ENCODE measurements around the gene PTPRM. TPM values are rescaled to one million over a fixed set of nuclear protein-coding genes. Genes with fewer than 3 reads are reported as not detected.

PTPRM gene
- total RNA-seq, 4 donors from 2014 or later: 62.7 to 94.0 (median 76.0) TPM

GRCh38 chr18:7565677-7566076 is 1.4 kb upstream of the PTPRM start:
- no peaks in the 10 kb centered on the region for H3K27me3 ChIP-seq
- no peaks in the 10 kb centered on the region for H3K36me3 ChIP-seq
- peak overlapping the region; percentile 93 to 99 (median 98) for H3K27ac ChIP-seq (replicated peaks in 1 of 4)
- intact Hi-C loops (cut with DNase I): loop anchor here (5.0 kb wide), 1 partner anchor 113 kb away; no protein-coding TSS in a partner anchor
- TF ChIP-seq EP300 (IDR thresholded peaks at IDR 0.05) (no peak), POLR2A (IDR thresholded peaks at IDR 0.05; ENCODE audit: low read depth) (no peak), POLR2AphosphoS5 (IDR thresholded peaks at IDR 0.05) (no peak), CTCF (IDR thresholded peaks at IDR 0.05) (no peak)
- H3K4me3 ChIP-seq: peak overlapping the region; percentile 86 to 93 (median 88)
- H3K9me3 ChIP-seq: no peaks in the 10 kb centered on the region
- peaks cover 27 to 50% (median 40%) of the 10 kb centered on the region in 4 donors for H3K4me1 ChIP-seq
- DNase-seq (ENCODE audit: extremely low spot score): no peak

- Histone ChIP-seq H3K4me1 (peaks cover 31 to 55% (median 40%) of the 10 kb centered on the region in 4 donors), H3K4me3 (peak overlapping the region; percentile 86 to 93 (median 88)), H3K9me3 (no peaks in the 10 kb centered on the region), H3K27ac (replicated peaks in 1 of 4) (peak overlapping the region; percentile 93 to 99 (median 98)), H3K27me3 (no peaks in the 10 kb centered on the region), H3K36me3 (no peaks in the 10 kb centered on the region)
- no peak for TF ChIP-seq POLR2A (IDR thresholded peaks at IDR 0.05; ENCODE audit: low read depth)
- TF ChIP-seq EP300 (IDR thresholded peaks at IDR 0.05): no peak
- no peak for TF ChIP-seq POLR2AphosphoS5 (IDR thresholded peaks at IDR 0.05)
- no peak for TF ChIP-seq CTCF (IDR thresholded peaks at IDR 0.05)
- no peak for DNase-seq (ENCODE audit: extremely low spot score)
- WGBS: 7% methylated on average over 4 of the region's 4 CpGs
- intact Hi-C loops (cut with DNase I): loop anchor here (5.0 kb wide), 1 partner anchor 114 kb away; no protein-coding TSS in a partner anchor
Observed at GRCh38 chr18:7566244-7566566, 911 bp upstream of the PTPRM start.

- no peaks in the 10 kb centered on the region for H3K9me3 ChIP-seq
- intact Hi-C loops (cut with DNase I): loop anchor here (1.0 to 5.0 kb wide), 2 partner anchors 115 to 295 kb away; no protein-coding TSS in a partner anchor
- no peak for DNase-seq (ENCODE audit: extremely low spot score)
- peak overlapping the region; percentile 93 to 99 (median 98) for H3K27ac ChIP-seq (replicated peaks in 1 of 4)
- no peaks in the 10 kb centered on the region for H3K27me3 ChIP-seq
- TF ChIP-seq CTCF (IDR thresholded peaks at IDR 0.05) (peak in 2 of 3 experiments; percentile 8 to 35), POLR2AphosphoS5 (IDR thresholded peaks at IDR 0.05) (no peak), EP300 (IDR thresholded peaks at IDR 0.05) (no peak), POLR2A (IDR thresholded peaks at IDR 0.05; ENCODE audit: low read depth) (no peak)
- no CpG with 5 or more reads among the region's 109 CpGs for WGBS
- peaks cover 24 to 45% (median 39%) of the 10 kb centered on the region in 4 donors for H3K4me1 ChIP-seq
- H3K36me3 ChIP-seq: no peaks in the 10 kb centered on the region
- peak overlapping the region; percentile 86 to 93 (median 88) for H3K4me3 ChIP-seq
Observed at GRCh38 chr18:7567474-7568425, 634 bp downstream of the PTPRM start.

GRCh38 chr18:7568426-7568825 is 1.3 kb downstream of the PTPRM start:
- Histone ChIP-seq H3K4me1 (peaks cover 30 to 51% (median 43%) of the 10 kb centered on the region in 4 donors), H3K27ac (replicated peaks in 1 of 4) (peak overlapping the region; percentile 93 to 99 (median 98)), H3K9me3 (no peaks in the 10 kb centered on the region), H3K27me3 (no peaks in the 10 kb centered on the region), H3K4me3 (peak overlapping the region; percentile 86 to 93 (median 88)), H3K36me3 (no peaks in the 10 kb centered on the region)
- intact Hi-C loops (cut with DNase I): loop anchor here (5.0 kb wide), 1 partner anchor 116 kb away; no protein-coding TSS in a partner anchor
- no peak for DNase-seq (ENCODE audit: extremely low spot score)
- 1% methylated on average over 15 of the region's 44 CpGs for WGBS
- TF ChIP-seq EP300 (IDR thresholded peaks at IDR 0.05): no peak
- TF ChIP-seq POLR2AphosphoS5 (IDR thresholded peaks at IDR 0.05): no peak
- no peak for TF ChIP-seq POLR2A (IDR thresholded peaks at IDR 0.05; ENCODE audit: low read depth)
- peak in 2 of 3 experiments; percentile 24 to 28 for TF ChIP-seq CTCF (IDR thresholded peaks at IDR 0.05)

Measured in esophagus muscularis mucosa (tissue), 4 donors.